ENCODE results near the gene CDC42EP2.
A peak's percentile ranks its signal among the peaks of the same experiment; 100 is the strongest.
"Not testable (repeated sequence)": the region's sequence is repeated elsewhere in the genome, so short reads cannot be mapped to it uniquely, and the experiment has no call there.

Gene CDC42EP2

DNA sequence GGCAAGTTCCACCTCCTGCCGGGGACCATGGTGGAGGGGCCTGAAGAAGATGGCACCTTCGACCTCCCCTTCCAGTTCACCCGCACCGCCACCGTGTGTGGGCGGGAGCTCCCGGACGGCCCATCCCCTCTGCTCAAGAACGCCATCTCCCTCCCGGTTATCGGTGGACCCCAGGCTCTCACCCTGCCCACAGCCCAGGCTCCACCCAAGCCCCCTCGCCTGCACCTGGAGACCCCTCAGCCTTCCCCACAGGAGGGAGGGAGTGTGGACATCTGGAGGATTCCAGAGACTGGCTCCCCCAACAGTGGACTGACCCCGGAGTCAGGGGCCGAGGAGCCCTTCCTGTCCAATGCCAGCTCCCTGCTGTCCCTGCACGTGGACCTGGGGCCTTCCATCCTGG, 6.4 kb downstream of the CDC42EP2 start:
- DNase-seq, result no peak

DNA sequence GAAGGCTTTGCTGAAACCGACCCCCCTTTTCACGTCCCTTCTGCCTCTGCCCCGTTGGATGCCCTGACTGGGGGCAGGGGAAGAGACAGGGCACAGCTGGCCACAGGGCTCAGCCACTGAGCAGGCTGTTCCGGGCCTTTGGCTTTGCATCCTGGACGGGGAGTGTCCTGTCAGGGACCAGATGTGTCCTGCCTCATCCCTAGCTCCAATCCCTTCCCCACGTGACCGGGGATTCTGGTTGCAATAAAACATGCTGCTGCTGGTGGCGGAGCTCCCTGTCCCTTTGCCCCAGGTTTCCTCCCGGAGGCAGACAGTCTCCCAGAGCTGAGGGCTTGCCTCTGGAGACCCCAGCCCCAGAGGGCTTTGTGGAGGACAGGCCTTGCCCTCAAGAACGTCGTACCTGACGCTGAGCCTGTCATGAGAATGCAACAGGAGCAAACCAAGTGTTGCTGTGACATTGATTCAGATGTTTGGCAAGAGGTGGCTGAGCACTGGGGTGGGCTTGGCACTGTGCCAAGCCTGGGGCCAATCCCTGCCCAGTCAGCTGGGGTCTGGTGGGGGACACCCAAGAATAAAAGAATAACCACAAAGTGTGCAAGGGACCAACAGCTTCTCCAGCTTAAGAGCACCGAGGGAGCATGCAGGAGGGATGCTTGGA, 7.3 kb downstream of the CDC42EP2 start:
- DNase-seq, result no peak

DNA sequence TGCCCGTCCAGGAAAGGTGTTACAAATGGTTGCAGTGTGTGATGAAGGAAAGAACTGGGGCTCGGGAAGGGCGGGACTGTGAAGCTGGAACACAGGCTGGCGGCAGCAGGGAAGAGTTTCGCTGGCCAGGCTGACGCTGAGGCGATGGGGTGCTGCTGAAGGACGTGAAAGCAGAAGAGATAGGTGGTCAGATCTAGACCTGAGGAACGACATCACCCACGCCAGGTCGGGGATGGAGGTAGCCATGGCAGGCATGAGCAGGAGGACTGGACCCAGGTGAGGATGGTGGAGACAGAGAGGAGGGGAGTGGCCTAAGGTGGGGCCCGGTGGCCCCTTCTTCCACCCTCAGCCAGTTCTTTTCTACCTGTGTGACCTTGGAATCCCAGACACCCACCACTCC, 9.1 kb downstream of the CDC42EP2 start:
- no peak for DNase-seq

DNA sequence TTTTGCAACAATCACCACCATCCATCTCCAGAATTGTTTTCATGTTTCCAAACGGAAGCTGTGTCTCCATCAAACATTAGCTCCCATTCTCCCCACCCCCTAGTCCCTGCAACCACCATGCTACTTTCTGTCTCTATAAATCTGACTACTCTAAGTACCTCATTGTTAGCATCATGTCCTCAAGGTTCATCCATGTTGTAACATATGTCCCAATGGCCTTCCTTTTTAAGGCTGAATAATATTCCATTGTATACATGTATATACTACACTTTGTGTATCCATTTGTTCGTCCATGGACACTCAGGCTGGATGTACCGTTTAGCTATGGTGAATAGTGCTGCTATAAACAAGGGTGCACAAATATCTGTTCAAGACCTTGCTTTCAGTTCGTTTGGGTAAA, 10.8 kb downstream of the CDC42EP2 start:
- no peak for DNase-seq

GRCh38 chr11:65327021-65327420, 12.4 kb downstream of the CDC42EP2 start:
- no peak for DNase-seq

DNA sequence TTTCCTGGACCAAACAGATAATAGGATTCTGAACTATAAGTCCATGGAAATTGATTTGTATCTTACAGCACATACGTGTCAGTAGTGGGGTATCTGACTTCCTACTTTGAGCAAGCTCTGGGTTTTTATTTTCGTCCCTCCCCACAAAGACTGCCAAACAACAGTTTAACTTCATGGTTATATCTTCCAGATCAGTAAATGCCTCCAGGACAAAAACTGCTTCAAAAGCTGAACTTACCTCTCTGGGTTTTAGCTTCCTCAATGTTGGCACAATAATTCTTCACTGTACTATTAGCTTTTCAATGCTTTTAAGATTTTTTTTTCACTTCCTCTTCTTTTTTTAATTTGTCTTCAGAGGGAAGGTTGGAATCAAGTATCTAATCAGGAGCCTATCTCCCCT, 14.8 kb downstream of the CDC42EP2 start:
- no peak for DNase-seq

DNA sequence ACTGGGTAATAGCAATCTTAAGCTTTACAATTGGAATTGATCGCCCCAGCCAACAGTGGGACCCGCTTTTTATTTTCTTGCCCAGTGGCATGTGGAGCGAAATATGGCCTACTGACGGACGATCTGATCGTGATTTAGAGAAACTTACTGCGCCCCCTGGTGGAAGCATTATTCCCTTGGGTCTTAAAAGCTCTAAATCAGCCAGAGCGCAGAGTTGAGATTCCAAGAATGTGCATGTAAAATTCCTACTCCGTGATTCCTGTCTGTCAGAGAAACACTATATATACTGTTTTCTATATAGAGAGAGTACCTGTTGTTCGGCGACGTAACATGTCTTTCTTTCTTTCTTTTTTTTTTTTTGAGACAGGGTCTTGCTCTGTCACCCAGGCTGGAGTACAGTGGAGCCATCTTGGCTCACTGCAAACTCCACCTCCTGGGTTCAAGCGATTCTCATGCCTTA, 15.3 kb downstream of the CDC42EP2 start:
- DNase-seq, result peak; percentile 93

- DNase-seq, result no peak
Measured at GRCh38 chr11:65330544-65330943, 15.9 kb downstream of the CDC42EP2 start.

GRCh38 chr11:65332591-65332990, 17.9 kb downstream of the CDC42EP2 start:
- not testable (repeated sequence) for DNase-seq

- DNase-seq, result no peak
Measured at GRCh38 chr11:65334696-65335295, 20.1 kb downstream of the CDC42EP2 start.

DNA sequence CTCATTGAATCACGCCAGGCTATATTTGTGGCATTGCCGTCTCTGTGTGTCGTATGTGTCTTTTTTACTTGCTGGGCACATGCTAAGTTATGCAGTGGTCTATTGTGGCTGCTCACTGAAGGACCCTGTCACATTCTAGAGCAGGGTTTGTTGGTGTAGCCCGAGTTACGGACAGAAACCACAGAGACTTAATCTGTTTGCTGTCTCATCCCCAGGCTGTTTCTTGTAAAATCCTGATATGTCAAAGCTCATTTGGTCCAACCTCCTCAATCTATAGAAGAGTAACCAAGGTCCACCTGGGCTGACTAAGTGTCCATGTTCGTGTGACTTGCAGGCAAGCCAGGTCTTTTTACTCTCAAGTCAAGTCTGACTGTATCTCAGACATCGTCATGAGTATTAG, 24.0 kb downstream of the CDC42EP2 start:
- DNase-seq, result no peak

DNA sequence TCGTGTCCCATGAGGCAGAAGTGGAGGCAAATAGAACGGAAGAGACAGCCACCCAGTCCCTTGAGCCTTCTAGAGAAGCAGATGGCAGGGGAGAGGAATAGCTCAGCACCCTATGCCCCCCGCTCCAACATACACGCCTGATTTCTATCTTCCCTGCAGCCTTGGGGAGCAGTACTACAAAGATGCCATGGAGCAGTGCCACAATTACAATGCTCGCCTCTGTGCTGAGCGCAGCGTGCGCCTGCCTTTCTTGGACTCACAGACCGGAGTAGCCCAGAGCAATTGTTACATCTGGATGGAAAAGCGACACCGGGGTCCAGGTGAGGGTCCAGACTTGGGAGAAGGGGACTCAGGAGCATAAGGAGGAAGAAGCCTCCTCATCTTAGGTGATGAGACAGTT, 25.6 kb downstream of the CDC42EP2 start:
- no peak for DNase-seq

DNA sequence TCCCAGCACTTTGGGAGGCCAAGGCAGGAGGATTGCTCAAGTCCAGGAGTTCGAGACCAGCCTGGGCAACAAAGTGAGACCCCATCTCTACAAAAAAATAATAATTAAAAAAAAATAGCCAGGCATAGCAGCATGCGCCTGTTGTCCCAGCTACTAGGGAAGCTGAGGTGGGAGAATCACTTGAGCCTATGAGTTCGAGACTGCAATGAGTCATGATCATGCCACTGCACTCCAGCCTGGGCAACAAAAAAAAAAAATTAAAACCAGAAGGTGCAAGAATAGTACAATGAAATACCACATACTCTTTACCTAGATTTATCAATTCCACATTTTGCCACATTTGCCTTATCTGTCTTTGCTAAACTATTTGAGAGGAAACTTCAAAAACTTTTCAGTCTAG, 27.2 kb downstream of the CDC42EP2 start:
- no peak for DNase-seq

DNA sequence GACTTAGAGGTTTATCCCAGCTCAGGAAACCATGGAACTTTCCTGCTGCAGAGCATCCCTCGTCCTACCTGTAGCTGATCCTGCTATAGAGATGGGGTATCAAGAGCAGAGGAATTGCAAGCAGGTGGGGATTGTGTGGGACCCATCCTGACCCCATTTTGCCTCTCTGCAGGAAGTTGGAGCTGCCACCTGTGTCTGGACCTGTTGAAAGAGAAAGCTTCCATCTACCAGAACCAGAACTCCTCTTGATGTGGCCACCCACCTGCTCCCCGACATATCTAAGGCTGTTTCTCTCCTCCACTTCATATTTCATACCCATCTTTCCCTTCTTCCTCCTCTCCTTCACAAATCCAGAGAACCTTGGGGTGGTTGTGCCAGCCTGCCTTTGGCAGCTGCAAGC, 36.8 kb downstream of the CDC42EP2 start:
- DNase-seq, result no peak

DNA sequence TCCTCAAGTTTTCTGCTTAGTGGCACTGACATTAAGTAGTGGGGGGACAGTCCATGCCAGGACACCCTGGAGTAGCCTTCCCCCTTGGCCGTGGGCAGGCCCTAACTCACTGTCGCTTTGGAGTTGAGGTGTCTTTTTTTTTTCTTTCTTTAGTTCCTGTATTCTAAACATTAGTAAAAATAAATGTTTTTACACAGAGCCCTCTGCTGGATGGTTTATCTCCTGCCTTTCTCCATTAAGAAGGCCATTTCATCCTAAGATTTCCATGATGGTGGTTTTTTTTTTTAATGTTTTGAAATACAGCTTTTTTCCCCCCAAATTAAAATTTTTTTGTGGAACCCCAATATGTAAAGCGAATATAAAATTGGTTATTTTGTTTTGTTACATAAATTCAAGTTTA, 38.1 kb downstream of the CDC42EP2 start:
- DNase-seq, result no peak

DNA sequence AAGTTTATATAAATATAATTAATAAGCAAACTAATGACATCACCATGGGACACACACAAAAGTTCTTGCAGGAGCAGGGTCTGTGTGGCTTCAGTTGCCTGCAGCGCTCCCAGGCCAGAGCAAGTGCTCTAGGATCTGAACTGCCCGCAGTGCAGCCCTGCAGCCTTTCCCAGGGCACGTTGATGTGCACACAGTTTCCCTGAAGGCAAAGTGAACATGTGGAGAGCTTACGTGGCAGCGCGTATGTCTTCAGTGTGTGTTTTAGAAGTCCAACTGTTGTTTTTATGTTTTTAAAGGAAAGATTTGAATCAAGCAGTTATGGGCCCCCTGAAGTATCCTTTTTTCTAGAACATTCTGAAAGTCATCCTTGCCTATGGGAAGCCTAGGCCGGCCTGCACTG, 38.7 kb downstream of the CDC42EP2 start:
- no peak for DNase-seq

GRCh38 chr11:65353900-65354264, 39.2 kb downstream of the CDC42EP2 start:
- DNase-seq, result no peak

- DNase-seq, result peak; percentile 99
Measured at GRCh38 chr11:65354265-65355012, 39.8 kb downstream of the CDC42EP2 start, which contains the start of gene TIGD3. TIGD3 (plus strand) TSS chr11:65354751; CDS start chr11:65355809, 1,058 bp downstream.

- peak; percentile 60 for DNase-seq
Measured at GRCh38 chr11:65355013-65355775, 40.5 kb downstream of the CDC42EP2 start.

DNA sequence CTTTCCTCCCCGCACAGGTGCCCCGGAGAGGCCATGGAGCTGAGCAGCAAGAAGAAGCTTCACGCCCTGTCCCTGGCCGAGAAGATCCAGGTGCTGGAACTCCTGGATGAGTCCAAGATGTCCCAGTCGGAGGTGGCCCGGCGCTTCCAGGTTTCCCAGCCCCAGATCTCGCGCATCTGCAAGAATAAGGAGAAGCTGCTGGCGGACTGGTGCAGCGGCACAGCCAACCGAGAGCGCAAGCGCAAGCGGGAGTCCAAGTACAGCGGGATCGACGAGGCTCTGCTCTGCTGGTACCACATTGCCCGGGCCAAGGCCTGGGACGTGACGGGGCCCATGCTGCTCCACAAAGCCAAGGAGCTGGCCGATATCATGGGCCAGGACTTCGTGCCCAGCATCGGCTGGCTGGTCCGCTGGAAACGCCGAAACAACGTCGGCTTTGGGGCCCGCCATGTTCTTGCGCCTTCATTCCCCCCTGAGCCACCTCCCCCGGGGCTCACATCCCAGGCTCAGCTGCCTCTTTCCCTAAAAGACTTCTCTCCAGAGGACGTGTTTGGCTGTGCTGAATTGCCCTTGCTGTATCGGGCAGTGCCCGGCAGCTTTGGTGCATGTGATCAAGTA, 41.2 kb downstream of the CDC42EP2 start:
- no peak for DNase-seq

DNA sequence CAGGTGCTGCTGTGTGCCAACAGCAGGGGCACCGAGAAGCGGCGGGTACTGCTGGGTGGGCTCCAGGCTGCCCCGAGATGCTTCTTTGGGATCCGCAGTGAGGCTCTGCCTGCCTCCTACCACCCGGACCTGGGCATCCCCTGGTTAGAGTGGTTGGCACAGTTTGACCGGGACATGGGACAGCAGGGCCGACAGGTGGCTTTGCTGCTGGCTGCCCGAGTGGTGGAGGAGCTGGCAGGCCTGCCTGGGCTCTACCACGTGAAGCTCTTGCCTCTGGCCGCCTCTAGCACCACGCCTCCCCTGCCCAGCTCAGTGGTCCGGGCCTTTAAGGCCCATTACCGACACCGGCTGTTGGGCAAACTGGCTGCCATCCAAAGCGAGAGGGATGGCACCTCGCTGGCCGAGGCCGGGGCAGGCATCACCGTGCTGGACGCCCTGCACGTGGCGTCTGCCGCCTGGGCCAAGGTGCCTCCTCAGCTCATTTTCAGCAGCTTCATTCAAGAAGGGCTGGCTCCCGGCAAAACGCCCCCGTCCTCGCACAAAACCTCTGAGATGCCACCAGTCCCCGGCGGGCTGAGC, 41.8 kb downstream of the CDC42EP2 start:
- DNase-seq, result no peak

DNA sequence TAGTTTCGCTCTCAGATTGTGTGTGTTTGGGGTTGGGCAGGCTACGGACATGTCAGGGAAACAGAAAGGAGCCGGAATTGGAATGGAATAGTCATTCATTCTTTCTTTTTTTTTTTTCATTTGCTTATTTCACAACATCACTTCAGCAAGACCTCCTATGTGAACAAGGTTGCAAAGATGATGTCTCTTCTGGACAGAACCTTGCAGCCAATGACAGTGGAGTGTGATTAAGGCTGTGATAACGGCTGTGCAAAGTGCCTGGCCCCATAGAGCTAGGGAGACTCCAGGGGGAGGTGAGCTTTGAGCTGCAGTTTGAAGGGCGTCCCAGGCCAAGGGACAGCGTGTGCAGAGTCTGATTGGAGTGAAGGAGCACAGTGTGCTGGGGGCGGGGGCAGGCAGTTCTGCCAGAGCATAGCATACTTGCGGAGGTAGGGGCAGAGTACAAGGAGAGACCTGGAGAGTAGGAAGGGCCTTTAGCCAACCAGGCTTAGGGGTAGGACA, 43.2 kb downstream of the CDC42EP2 start:
- no peak for DNase-seq
